ENCODE data around the gene SLC35E4.

- TF ChIP-seq CTCF (conservative IDR thresholded peaks at IDR 0.05; ENCODE audit: low read depth in 2 of 2) = no peak
- no peak for TF ChIP-seq POLR2AphosphoS5 (IDR thresholded peaks at IDR 0.05; ENCODE audit: low read depth)
- no peak for TF ChIP-seq REST (IDR thresholded peaks at IDR 0.05; ENCODE audit: unreplicated experiment)
- TF ChIP-seq EZH2 (IDR thresholded peaks at IDR 0.05; ENCODE audit: low read depth, unreplicated experiment) = no peak
- no peak for TF ChIP-seq EZH2phosphoT487 (IDR thresholded peaks at IDR 0.05; ENCODE audit: unreplicated experiment)
- no peak for TF ChIP-seq ETS1 (IDR thresholded peaks at IDR 0.05)
- no peak for TF ChIP-seq ZNF462 (CRISPR knock-in tag; IDR thresholded peaks at IDR 0.05)
- TF ChIP-seq CREB1 (CRISPR knock-in tag; IDR thresholded peaks at IDR 0.05; ENCODE audit: low read depth) = no peak
- no peak for TF ChIP-seq JUNB (IDR thresholded peaks at IDR 0.05; ENCODE audit: unreplicated experiment)
- TF ChIP-seq NANOG (IDR thresholded peaks at IDR 0.05; ENCODE audit: borderline replicate concordance) = no peak
Observed at GRCh38 chr22:30636226-30637077, 871 bp downstream of the SLC35E4 start.
